C1 segment of cervical spinal cord (tissue), 14 donors: ENCODE measurements around the gene KAZN.

Experiments used
- DNase-seq, 14 donors: peaks; one replicate each; lab custom pipeline; 2025; lab: John Stamatoyannopoulos, UW

Gene KAZN

GRCh38 chr1:14820295-14821085 lies 222.0 kb downstream of the KAZN start:
- no peak for DNase-seq

- no peak for DNase-seq
Observed at GRCh38 chr1:14822493-14822892, 224.0 kb downstream of the KAZN start.

GRCh38 chr1:14822996-14823395 lies 224.5 kb downstream of the KAZN start:
- no peak for DNase-seq

GRCh38 chr1:14824314-14824915 lies 225.9 kb downstream of the KAZN start:
- DNase-seq: no peak

- DNase-seq: no peak
Observed at GRCh38 chr1:14825396-14825795, 226.9 kb downstream of the KAZN start.

- no peak for DNase-seq
Observed at GRCh38 chr1:14826172-14826636, 227.7 kb downstream of the KAZN start.

GRCh38 chr1:14826731-14827326 lies 228.3 kb downstream of the KAZN start:
- no peak for DNase-seq

GRCh38 chr1:14827870-14828269 lies 229.4 kb downstream of the KAZN start:
- no peak for DNase-seq

GRCh38 chr1:14828665-14829064 lies 230.2 kb downstream of the KAZN start:
- DNase-seq: no peak

GRCh38 chr1:14835725-14836124 lies 237.2 kb downstream of the KAZN start:
- DNase-seq: no peak

GRCh38 chr1:14836426-14837140 lies 238.1 kb downstream of the KAZN start:
- DNase-seq: no peak

GRCh38 chr1:14840374-14840773 lies 241.9 kb downstream of the KAZN start:
- no peak for DNase-seq

- no peak for DNase-seq
Observed at GRCh38 chr1:14841456-14841855, 243.0 kb downstream of the KAZN start.

GRCh38 chr1:14841951-14842350 lies 243.5 kb downstream of the KAZN start:
- DNase-seq: no peak

- no peak for DNase-seq
Observed at GRCh38 chr1:14842361-14842760, 243.9 kb downstream of the KAZN start.

- no peak for DNase-seq
Observed at GRCh38 chr1:14842891-14843290, 244.4 kb downstream of the KAZN start.

GRCh38 chr1:14843525-14843924 lies 245.0 kb downstream of the KAZN start:
- DNase-seq: no peak

GRCh38 chr1:14844356-14844755 lies 245.9 kb downstream of the KAZN start:
- no peak for DNase-seq

- DNase-seq: no peak
Observed at GRCh38 chr1:14844923-14845617, 246.6 kb downstream of the KAZN start.

- no peak for DNase-seq
Observed at GRCh38 chr1:14845851-14846250, 247.4 kb downstream of the KAZN start.

GRCh38 chr1:14846688-14847087 lies 248.2 kb downstream of the KAZN start:
- DNase-seq: no peak

- DNase-seq: no peak
Observed at GRCh38 chr1:14848203-14848602, 249.7 kb downstream of the KAZN start.
